Measurements from ENCODE around the gene SCN4B.

The SCN4B gene

GRCh38 chr11:118129471-118130172, 23.0 kb downstream of the SCN4B start:
- DNase-seq (ENCODE audit: low read depth, low spot score) = no peak

DNA sequence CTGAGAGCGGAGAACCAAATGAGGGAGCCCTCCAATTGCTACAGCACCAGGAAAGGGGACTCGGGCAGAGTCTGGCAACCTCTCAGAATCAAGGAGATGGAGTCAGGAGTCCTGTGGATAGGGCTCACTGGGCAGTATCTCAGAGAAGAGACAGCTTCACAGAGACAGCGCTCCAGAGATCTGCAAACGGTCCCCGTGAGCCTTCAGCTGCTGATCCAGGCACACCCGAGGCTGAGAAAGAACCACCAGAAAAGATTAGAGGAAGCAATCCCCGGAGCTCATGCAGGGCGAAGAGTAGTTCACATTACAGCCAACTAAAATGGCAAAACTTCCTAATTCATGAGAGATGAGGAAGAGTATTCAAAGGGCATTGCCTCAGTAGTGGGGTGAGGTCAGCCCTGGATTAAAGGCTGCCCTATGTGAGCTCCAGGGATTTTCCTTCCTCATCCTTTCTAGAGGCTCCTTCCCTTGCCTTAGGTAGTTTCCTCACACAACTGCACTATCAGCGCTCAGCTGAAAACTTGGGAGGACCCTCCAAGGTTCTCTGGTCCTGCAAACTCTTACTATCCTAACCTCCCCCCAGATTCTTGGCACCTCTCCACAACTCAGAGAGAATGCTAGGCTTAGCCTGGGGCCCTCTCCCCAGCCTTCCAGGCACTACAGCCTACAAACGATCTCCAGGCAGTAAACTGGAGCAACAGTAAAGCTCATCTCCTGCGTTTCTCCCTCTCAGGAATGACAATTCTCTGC, 23.7 kb downstream of the SCN4B start:
- DNase-seq (ENCODE audit: low read depth, low spot score) = no peak

DNA sequence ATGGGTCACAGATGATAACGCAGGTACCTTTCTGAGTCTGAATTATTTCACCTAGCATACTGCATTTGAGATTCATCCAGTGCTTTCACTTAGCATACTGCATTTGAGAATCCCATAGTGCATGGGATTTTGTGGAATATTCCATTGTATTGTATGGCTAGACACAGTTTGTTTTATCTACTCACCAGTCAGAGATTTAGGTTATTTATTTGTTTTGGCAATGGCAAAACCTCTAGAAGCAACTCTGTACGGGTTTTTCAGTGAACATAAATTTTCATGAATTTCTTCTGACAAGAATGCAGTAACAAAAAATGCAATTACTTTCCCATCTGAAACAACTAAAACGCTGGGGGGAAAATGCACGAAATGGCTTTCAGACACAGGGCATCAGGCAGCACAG, 24.3 kb downstream of the SCN4B start:
- no peak for DNase-seq (ENCODE audit: low read depth, low spot score)

- no peak for DNase-seq (ENCODE audit: low read depth, low spot score)
Measured at GRCh38 chr11:118126082-118126838, 26.4 kb downstream of the SCN4B start.

- no peak for DNase-seq (ENCODE audit: low read depth, low spot score)
Measured at GRCh38 chr11:118124929-118125535, 27.6 kb downstream of the SCN4B start.

DNA sequence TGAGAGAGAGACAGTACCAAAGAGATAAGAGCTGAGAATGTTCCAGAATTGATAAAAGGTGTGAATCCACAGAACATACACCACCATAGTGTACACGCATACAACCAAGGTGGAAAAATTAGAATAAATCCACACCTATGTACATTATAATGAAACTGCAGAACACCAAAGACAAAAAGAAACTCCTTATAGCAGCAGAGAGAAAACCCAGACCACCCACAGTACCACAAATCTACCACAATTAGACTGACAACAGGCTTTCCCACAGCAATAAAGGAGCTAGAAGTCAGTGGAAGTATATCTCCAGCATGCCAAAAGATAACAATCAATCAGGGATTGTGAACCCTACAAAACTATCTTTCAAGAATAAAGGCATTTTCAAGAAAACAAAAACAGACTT, 31.8 kb downstream of the SCN4B start:
- DNase-seq (ENCODE audit: low read depth, low spot score) = no peak

DNA sequence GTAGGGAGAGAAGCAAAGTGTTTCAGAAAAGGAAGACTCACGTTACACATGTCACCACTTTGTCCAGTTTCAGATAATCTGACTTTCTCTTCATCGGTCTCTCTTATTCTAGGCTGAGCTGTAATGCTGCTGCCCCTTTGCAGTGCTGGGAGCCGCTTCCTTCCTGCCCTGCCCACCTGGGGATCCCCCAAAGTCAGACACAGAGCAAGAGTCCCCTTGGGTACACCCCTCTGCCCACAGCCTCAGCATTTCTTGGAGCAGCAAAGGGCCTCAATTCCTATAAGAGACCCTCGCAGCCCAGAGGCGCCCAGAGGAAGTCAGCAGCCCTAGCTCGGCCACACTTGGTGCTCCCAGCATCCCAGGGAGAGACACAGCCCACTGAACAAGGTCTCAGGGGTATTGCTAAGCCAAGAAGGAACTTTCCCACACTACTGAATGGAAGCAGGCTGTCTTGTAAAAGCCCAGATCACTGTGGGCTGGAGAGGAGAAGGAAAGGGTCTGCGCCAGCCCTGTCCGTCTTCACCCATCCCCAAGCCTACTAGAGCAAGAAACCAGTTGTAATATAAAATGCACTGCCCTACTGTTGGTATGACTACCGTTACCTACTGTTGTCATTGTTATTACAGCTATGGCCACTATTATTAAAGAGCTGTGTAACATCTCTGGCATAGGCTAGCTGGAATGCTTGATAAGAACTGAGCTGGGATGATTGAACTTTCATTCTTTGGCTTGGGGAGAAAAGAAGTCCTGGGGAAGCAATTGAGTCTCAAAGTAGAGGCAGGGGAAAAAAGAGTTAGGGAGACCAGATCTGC, 34.6 kb downstream of the SCN4B start:
- DNase-seq (ENCODE audit: low read depth, low spot score) = no peak

DNA sequence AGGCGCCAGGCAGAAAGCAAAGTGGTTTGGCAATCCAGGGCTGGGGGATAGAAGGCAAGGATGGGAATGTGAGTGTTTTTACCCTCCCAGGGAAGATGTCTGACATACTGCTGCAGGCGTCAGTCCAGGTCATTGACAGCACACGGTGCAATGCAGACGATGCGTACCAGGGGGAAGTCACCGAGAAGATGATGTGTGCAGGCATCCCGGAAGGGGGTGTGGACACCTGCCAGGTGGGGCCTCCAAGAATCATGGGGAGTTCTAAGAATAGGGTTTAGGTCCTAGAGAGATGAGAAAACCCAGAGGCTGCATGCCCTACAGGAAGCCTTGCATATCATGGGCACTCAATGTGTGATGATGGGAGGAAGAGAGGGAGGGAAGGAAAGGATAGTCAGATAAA, 37.6 kb downstream of the SCN4B start:
- DNase-seq (ENCODE audit: low read depth, low spot score) = no peak

GRCh38 chr11:118114266-118114665, 38.4 kb downstream of the SCN4B start:
- DNase-seq (ENCODE audit: low read depth, low spot score) = no peak

GRCh38 chr11:118112711-118113430, 39.8 kb downstream of the SCN4B start:
- no peak for DNase-seq (ENCODE audit: low read depth, low spot score)

DNA sequence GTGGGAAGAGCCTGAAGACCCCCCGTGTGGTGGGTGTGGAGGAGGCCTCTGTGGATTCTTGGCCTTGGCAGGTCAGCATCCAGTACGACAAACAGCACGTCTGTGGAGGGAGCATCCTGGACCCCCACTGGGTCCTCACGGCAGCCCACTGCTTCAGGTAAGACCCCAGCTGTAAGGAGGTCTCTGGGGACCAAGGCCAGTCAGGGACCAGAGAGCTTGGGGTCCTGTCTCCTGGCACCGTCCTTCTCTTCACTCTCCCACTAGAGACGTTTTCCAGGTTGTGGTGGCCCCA, 40.9 kb downstream of the SCN4B start:
- no peak for DNase-seq (ENCODE audit: low read depth, low spot score)

- no peak for DNase-seq (ENCODE audit: low read depth, low spot score)
Measured at GRCh38 chr11:118111019-118111743, 41.4 kb downstream of the SCN4B start.

DNA sequence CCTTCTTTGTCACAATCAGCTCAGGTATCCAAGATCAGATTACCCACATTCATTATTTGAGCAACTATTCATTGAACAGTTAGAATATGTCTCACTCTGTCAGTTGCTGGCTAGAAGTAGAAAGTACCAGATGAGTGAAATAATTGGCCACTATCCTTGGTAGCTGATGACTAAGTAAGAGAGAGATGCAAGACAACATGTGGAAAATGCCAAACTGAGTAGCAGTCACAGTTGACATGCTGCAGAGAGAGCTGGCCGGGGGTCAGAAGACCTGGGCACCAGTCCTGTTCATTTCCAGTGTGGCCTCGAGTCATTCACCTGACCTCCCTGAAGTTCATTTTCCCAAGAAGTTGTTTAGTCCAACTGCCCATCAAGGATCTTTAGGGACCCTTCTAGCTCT, 43.4 kb downstream of the SCN4B start:
- no peak for DNase-seq (ENCODE audit: low read depth, low spot score)

DNA sequence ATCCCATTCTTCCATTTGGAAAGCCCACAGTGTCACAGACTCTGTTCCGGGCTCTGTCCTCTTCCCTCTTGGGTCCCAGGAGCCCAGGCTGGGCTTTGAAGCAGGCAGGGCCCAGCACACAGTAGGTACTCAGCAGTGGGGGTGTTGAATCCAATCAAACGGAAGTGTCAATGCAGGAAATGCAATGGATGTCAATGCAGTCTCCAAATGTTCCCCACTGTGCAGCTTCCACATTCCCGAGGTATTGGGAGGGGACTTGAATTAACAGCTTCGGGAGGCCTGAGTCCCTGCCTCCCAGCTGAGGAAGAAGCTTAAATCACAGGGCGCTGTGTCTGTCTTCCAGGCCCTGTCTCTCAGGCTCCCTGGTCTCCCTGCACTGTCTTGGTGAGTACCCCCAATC, 44.1 kb downstream of the SCN4B start:
- DNase-seq (ENCODE audit: low read depth, low spot score) = no peak

GRCh38 chr11:118106789-118107335, 45.8 kb downstream of the SCN4B start:
- no peak for DNase-seq (ENCODE audit: low read depth, low spot score)

- no peak for DNase-seq (ENCODE audit: low read depth, low spot score)
Measured at GRCh38 chr11:118105657-118106305, 46.8 kb downstream of the SCN4B start.

- DNase-seq (ENCODE audit: low read depth, low spot score) = no peak
Measured at GRCh38 chr11:118104491-118104890, 48.1 kb downstream of the SCN4B start.

DNA sequence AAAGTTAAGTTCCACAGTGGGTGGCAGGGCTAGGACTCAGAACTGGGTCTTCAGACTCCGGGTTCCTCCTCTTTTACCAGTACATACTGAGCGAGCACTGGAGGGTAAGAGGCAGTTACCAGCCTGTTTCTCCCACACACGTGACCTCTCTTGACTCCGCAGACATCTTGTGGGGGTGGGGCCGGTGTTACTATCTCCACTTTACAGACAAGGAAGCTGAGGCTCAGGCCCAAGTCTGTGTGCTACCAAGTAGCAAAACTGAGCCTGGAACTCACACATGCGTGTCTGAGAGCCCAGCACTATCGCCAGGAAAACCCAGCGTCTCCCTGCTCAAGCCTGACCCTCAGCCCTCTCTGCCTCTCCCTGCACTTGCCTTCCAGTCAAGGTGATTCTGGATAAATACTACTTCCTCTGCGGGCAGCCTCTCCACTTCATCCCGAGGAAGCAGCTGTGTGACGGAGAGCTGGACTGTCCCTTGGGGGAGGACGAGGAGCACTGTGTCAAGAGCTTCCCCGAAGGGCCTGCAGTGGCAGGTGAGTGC, 49.8 kb downstream of the SCN4B start:
- DNase-seq (ENCODE audit: low read depth, low spot score) = no peak

DNA sequence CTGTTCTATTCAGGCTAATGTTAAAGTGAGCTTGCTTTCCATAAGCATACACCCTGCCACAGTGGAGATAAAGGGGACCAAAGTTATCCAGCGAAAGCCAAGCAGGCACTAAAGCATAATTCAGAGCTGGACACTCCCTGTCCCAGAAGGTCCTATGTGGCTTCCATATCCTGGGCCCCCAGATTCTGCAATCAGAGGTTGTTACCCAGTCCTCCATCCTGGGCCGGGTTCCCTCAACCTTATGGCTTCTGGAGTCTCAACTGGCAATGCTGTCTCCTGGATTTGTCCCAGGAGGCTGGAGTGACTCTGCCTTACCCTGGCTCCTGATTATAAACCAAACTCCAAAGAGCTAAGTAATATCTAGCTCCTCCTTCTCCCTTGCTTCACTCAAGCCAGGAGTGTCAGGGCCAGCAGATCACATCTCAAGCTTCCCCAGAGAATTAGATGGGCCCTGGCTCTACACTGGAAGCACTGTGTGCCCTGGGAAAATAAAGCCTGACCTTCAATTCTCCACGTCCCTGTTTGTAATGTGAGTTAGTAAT, 51.9 kb downstream of the SCN4B start:
- DNase-seq (ENCODE audit: low read depth, low spot score) = no peak
